Erythroblast (primary cell): ENCODE results near the gene CDC16.

Experiments
- GATA1 ChIP-seq: IDR thresholded peaks from 2 replicates; pipeline ENCODE4 v1.6.1; 2011; ENCODE audit warnings: low read depth, mild to moderate bottlenecking, control low read depth, low read length, moderate library complexity
- POLR2A ChIP-seq: IDR thresholded peaks from 2 replicates; pipeline ENCODE4 v1.6.1; 2011; ENCODE audit warnings: mild to moderate bottlenecking, low read length

DNA sequence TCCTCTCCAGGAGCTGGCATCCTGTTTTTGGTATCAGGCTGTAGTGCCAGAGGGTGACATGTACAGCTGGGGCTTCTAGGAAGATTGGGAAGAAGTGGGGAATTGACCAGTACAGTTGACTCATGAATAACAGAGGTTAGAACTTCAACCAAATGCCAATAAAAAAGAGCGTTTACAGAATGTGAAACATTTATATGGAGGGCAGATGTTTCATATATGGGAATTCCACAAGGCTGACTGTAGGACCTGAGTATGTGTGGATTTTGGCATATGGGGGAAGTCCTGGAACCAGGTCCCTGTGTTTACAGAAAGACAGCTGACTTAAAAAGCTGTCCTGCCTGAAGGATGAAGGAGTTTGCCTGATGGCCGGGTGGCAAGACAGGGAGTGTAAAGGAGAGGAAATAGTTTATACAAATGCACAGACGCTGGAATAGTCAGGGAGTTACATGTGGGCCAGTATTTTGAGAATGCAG lies 84.8 kb downstream of the CDC16 start:
- TF ChIP-seq POLR2A (no peak), GATA1 (no peak)
